ENCODE measurements around the gene GRAMD1A. TPM values are rescaled to one million over a fixed set of nuclear protein-coding genes. Genes with fewer than 3 reads are reported as not detected.

The GRAMD1A gene
- total RNA-seq, 4 donors from 2014 or later, result 27.6 to 55.9 (median 34.0) TPM

DNA sequence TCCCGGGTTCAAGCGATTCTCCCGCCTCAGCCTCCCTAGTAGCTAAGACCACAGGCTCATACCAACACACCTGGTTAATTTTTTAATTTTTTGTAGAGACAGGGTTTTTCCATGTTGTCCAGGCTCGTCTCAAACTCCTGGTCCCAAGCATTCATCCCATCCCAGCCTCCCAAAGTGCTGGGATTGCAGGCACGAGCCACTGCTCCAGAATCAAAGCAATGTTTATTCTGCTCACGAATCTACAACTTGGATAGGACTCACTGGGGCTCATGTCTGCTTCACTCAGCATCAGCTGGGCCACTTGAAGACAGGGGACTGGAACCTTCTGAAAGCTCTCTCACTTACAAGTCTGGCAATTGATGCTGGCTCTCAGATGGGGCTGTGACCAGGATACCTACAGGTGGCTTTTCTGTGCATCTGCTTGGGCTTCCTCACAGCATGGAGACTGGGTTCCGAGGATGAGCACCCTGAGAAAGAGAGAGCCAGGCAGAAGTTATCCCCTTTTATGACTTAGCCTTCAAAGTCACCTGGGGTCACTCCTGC, 27.9 kb upstream of the GRAMD1A start:
- TF ChIP-seq, protein P1, sequence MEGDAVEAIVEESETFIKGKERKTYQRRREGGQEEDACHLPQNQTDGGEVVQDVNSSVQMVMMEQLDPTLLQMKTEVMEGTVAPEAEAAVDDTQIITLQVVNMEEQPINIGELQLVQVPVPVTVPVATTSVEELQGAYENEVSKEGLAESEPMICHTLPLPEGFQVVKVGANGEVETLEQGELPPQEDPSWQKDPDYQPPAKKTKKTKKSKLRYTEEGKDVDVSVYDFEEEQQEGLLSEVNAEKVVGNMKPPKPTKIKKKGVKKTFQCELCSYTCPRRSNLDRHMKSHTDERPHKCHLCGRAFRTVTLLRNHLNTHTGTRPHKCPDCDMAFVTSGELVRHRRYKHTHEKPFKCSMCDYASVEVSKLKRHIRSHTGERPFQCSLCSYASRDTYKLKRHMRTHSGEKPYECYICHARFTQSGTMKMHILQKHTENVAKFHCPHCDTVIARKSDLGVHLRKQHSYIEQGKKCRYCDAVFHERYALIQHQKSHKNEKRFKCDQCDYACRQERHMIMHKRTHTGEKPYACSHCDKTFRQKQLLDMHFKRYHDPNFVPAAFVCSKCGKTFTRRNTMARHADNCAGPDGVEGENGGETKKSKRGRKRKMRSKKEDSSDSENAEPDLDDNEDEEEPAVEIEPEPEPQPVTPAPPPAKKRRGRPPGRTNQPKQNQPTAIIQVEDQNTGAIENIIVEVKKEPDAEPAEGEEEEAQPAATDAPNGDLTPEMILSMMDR (IDR thresholded peaks at IDR 0.05; ENCODE audit: low read depth), result no peak

DNA sequence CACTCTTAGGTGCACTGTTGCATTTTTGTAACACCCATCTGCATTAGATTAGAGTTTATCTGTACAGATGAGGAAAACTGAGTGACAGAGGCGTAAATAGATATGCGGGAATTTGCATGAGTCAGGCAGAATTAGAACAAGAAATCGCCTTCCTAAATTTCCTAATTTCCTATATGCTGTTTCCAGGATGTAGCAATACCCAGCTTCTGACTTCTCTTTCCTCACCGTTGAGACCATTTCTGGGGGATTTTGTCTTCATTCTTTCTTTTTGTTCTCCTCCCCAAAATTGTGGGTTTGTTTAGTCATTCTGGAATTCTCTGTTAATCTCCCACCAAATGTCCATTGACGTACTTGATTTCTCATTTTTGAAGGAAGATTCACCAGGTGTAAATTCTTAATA, 25.5 kb upstream of the GRAMD1A start:
- TF ChIP-seq, protein P1 (IDR thresholded peaks at IDR 0.05; ENCODE audit: low read depth), result no peak

DNA sequence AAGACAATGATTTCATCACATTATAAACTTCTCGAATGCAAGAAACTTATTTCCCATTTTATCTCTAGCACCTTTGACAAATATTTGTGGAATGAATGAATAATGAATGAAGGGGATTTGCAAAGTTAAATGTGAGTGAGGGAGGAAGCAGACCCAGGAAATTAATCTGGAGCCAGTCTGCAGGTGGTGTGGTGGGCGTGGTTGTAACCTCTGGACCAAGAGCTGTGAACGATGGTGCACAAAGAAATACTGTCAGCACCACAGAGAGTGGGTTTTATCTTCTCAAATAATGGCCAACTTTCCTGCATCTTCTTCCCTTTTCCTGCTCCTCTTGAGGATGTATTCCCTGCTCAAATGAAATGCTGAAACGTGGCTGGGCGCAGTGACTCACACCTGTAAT, 25.1 kb upstream of the GRAMD1A start:
- TF ChIP-seq, protein P1 (IDR thresholded peaks at IDR 0.05; ENCODE audit: low read depth), result no peak

DNA sequence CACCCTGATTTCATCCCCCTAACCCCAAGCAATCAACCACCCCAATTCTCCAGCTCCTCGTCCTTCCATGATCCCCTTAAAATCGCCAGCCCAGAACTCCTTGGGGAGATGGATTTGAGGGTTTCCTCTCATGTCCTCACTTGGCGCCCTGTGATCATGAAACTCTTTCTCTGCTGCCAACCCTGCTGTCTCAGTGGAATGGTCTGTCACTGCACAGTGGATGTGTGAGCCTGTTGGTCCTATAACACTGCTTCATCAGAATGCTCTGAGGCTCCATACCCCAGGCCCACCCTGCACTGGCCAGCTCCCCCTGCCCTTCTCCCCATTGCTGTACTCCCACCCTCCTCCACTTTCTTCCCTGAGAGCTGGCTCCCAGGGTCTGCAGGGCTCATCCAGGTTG, 23.5 kb upstream of the GRAMD1A start:
- TF ChIP-seq, protein P1 (IDR thresholded peaks at IDR 0.05; ENCODE audit: low read depth), result no peak

DNA sequence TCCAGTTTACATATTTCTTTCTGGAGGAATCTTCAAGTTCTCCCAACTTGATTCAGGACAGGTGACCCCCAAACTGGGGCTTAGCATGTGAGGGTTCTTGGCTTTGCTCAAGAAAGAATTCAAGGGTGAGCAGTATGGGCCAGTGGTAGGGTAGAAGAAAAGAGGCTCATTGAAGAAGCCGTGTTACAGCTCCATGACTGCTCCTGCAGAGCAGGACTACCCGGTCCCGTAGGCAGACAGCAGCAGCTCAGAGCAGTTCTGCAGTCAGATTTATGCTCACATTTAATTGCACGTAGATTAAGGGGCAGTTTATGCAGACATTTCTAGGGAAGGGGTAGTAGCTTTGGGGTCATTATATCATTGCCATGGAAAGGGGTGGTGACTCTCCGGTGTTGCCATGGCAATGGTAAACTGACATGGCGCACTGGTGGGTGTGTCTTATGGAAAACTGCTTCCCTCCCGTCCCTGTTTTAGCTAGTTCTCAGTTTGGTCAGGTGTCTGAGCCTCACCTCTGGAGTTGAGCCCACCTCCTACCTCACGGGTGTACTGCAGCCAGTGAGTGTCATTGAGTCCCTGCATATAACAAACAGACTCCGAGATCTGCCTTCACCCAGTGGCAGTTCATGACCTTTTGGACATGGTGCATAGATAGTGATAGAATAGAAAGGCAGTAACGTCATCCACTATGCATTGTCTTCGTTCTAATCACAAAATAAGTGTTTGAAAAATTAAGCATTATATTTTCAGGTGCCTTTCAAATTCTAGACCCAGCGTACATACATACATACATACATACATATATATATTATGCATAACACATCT, 20.1 kb upstream of the GRAMD1A start:
- TF ChIP-seq, protein P1 (IDR thresholded peaks at IDR 0.05; ENCODE audit: low read depth), result no peak

DNA sequence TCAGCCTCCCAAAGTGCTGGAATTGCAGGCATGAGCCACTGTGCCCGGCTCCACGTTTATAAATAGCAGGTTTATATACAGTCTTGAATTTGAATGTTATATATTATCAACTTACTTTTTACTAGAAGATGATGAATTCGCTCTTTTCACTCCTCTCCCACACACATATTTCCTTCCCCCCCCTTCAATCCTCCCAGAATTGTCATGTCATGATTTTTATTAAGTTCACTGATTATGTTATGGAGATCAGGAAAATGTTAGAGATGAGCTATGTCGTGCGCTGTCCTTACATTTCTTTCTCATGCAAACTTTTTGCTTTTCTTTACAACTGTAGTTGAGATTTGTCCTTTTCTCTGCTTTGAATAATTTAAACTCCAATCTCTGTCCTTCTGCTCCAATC, 17.8 kb upstream of the GRAMD1A start:
- TF ChIP-seq, protein P1 (IDR thresholded peaks at IDR 0.05; ENCODE audit: low read depth), result no peak

DNA sequence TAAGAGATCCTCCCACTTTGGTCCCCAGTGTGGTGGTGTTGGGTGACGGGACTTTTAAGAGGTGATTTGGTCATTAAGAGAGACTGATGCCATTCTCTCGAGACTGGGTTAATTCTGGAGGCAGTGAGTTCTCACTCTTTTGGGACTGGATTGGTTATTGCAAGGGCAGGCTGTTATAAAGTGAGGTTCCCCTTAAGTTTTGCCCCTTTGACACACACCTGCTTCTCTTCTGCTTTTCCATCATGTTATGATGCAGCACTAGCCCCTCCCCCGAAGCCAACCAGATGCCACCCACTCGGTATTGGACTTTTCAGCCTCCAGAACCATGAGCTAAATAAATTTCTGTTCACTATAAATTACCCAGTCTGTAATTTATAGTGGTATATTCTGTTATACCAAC, 16.3 kb upstream of the GRAMD1A start:
- TF ChIP-seq, protein P1 (IDR thresholded peaks at IDR 0.05; ENCODE audit: low read depth), result no peak

All from subcutaneous adipose tissue (tissue), 4 donors.